HepG2 (cell line): ENCODE measurements around the gene ZNF316. TPM values are rescaled to one million over a fixed set of nuclear protein-coding genes. Genes with fewer than 3 reads are reported as not detected.

ENCODE experiments used
- CHD2 ChIP-seq: IDR thresholded peaks from 2 replicates; pipeline ENCODE4 v1.6.1; 2011; ENCODE audit warnings: low read depth, low read length, improper control_type of control experiment
- CREB3 ChIP-seq: sonication (generic); formaldehyde crosslinking; IDR thresholded peaks from 2 replicates; pipeline ENCODE4 v1.5.0; 2020; ENCODE audit warnings: missing genetic modification reagents
- IKZF4 ChIP-seq: sonication (generic); formaldehyde crosslinking; IDR thresholded peaks from 2 replicates; pipeline ENCODE4 v1.5.1; 2020; ENCODE audit warnings: borderline replicate concordance, mild to moderate bottlenecking, low read depth, missing genetic modification reagents; ENCODE audit errors: not compliant biosample characterization
- IRF9 ChIP-seq: sonication (generic); formaldehyde crosslinking; IDR thresholded peaks from 2 replicates; pipeline ENCODE4 v1.8.0; 2022; ENCODE audit warnings: missing genetic modification reagents, mild to moderate bottlenecking, borderline replicate concordance
- KDM5B ChIP-seq: sonication (generic); formaldehyde crosslinking; IDR thresholded peaks from 2 replicates; pipeline ENCODE4 v1.4.0; 2020; ENCODE audit warnings: missing genetic modification reagents, mild to moderate bottlenecking, borderline replicate concordance
- MLLT10 ChIP-seq: sonication (generic); formaldehyde crosslinking; IDR thresholded peaks from 2 replicates; pipeline ENCODE4 v1.4.0; 2020; ENCODE audit warnings: missing genetic modification reagents
- MTA3 ChIP-seq: sonication (generic); formaldehyde crosslinking; IDR thresholded peaks from 2 replicates; pipeline ENCODE4 v1.4.0; 2020; ENCODE audit warnings: missing genetic modification reagents
- RARA ChIP-seq: IDR thresholded peaks from 2 replicates; pipeline ENCODE4 v1.6.1; 2016; ENCODE audit warnings: missing genetic modification reagents, missing compliant biosample characterization
- ZC3H13 ChIP-seq: sonication (generic); formaldehyde crosslinking; IDR thresholded peaks from 2 replicates; pipeline ENCODE4 v1.8.1; 2023; ENCODE audit warnings: mild to moderate bottlenecking, missing genetic modification reagents, moderate library complexity
- ZMAT5 ChIP-seq: sonication (generic); formaldehyde crosslinking; IDR thresholded peaks from 2 replicates; pipeline ENCODE4 v1.5.0; 2020; ENCODE audit warnings: mild to moderate bottlenecking, low read depth, missing genetic modification reagents, borderline replicate concordance
- ZNF282 ChIP-seq: fragments of 450-650 bp; IDR thresholded peaks from 2 replicates; pipeline ENCODE4 v1.6.1; 2018; ENCODE audit not compliant: partially characterized antibody
- ZNF350 ChIP-seq: sonication (generic); formaldehyde crosslinking; IDR thresholded peaks from 2 replicates; pipeline ENCODE4 v1.4.0; 2020; ENCODE audit warnings: mild to moderate bottlenecking, low read depth, missing genetic modification reagents, borderline replicate concordance
- ZSCAN31 ChIP-seq: sonication (generic); formaldehyde crosslinking; IDR thresholded peaks from 2 replicates; pipeline ENCODE4 v1.5.0; 2020; ENCODE audit warnings: low read depth, mild to moderate bottlenecking, missing genetic modification reagents
- polyA plus RNA-seq, 8 experiments: library from polyadenylated mRNA; depleted of rRNA in 3 of 8; stranded (reverse) in 7 of 8; unstranded in 1 of 8; fragments of >200 nt; fragmentation: Illumina TruSeq in 4 of 8; extraction: Trizol in 4 of 8; gene quantifications; 2 replicates each; pipeline versions ENCODE4 v1.2.1 to v1.2.3, GENCODE V29; 2011 to 2016; ENCODE audit warnings: low read depth in 4 of 8, missing spikeins in 1 of 8, mixed read lengths in 1 of 8; ENCODE audit not compliant: insufficient read depth in 1 of 8
- total RNA-seq, 5 experiments: library from RNA; depleted of rRNA; stranded (reverse); fragments of >200 nt; fragmentation: Illumina TruSeq; extraction: Trizol; gene quantifications; 2 replicates each; pipeline ENCODE4 v1.2.3, GENCODE V29; 2016; ENCODE audit warnings: low read depth in 1 of 5
- TF ChIP-seq, protein P1 (sequence below): sonication (generic); formaldehyde crosslinking; IDR thresholded peaks from 2 replicates; pipeline ENCODE4 v1.5.1; 2020; ENCODE audit warnings: mild to moderate bottlenecking, missing genetic modification reagents, borderline replicate concordance
- TF ChIP-seq, protein P2 (sequence below): sonication (generic); formaldehyde crosslinking; IDR thresholded peaks from 2 replicates; pipeline ENCODE4 v1.5.1; 2020; ENCODE audit warnings: missing genetic modification reagents, mild to moderate bottlenecking, borderline replicate concordance

Gene ZNF316
- total and polyA plus RNA-seq, 2 of the 13 experiments (the other 11 are each of a cell fraction or from before 2014, with no cell fraction given) = 4.3 to 9.9 TPM

DNA sequence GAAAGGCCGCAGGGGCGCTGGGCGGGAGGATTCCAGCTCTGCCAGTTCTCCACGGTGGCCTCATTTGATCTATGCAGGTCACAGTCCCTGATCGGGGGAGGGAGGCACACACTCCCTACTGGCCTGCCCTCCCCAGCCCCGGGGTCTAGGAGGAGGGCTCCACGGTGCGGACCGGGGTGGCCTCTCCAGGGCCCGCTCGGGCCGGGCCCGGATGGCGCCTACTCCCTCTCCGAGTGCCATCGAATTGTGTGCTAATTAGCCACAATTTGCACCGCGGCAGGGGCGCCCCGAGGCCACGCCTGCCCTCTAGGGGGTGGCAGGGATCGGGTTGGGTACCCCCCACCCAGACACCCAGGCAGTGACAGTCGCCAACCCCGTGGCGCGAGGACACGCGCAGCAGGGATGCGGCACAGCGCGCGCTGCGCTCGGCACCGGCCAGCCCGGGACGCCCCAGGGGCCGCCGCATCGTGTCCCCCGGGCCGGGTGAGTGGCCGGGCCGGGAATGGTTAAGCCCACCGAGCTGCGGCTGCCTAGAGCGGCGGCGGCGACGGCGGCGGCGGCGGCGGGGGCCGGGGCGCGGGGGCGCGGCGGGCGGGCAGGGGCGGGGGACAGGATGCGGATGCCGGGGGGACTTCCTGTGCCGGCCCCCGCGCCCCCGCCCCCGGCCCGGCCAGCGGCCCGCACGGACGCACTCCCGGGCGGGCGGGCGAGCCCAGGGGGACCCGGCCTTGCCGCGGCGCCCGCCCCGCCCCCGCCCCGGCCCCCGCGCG lies 22.0 kb upstream of the ZNF316 start, which contains the start of gene ZNF853 (continued):
- TF ChIP-seq, protein P1, sequence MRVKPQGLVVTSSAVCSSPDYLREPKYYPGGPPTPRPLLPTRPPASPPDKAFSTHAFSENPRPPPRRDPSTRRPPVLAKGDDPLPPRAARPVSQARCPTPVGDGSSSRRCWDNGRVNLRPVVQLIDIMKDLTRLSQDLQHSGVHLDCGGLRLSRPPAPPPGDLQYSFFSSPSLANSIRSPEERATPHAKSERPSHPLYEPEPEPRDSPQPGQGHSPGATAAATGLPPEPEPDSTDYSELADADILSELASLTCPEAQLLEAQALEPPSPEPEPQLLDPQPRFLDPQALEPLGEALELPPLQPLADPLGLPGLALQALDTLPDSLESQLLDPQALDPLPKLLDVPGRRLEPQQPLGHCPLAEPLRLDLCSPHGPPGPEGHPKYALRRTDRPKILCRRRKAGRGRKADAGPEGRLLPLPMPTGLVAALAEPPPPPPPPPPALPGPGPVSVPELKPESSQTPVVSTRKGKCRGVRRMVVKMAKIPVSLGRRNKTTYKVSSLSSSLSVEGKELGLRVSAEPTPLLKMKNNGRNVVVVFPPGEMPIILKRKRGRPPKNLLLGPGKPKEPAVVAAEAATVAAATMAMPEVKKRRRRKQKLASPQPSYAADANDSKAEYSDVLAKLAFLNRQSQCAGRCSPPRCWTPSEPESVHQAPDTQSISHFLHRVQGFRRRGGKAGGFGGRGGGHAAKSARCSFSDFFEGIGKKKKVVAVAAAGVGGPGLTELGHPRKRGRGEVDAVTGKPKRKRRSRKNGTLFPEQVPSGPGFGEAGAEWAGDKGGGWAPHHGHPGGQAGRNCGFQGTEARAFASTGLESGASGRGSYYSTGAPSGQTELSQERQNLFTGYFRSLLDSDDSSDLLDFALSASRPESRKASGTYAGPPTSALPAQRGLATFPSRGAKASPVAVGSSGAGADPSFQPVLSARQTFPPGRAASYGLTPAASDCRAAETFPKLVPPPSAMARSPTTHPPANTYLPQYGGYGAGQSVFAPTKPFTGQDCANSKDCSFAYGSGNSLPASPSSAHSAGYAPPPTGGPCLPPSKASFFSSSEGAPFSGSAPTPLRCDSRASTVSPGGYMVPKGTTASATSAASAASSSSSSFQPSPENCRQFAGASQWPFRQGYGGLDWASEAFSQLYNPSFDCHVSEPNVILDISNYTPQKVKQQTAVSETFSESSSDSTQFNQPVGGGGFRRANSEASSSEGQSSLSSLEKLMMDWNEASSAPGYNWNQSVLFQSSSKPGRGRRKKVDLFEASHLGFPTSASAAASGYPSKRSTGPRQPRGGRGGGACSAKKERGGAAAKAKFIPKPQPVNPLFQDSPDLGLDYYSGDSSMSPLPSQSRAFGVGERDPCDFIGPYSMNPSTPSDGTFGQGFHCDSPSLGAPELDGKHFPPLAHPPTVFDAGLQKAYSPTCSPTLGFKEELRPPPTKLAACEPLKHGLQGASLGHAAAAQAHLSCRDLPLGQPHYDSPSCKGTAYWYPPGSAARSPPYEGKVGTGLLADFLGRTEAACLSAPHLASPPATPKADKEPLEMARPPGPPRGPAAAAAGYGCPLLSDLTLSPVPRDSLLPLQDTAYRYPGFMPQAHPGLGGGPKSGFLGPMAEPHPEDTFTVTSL (CRISPR knock-in tag) = no peak
- TF ChIP-seq RARA (CRISPR knock-in tag) (no peak), CREB3 (CRISPR knock-in tag) (no peak), KDM5B (CRISPR knock-in tag) (peak; percentile 33; the same call in 1 of the 2 replicates), IKZF4 (CRISPR knock-in tag) (no peak), MTA3 (CRISPR knock-in tag) (no peak), IRF9 (no peak), ZNF282 (no peak), ZMAT5 (CRISPR knock-in tag) (no peak), ZSCAN31 (CRISPR knock-in tag) (peak; percentile 43; the same call in 1 of the 2 replicates), MLLT10 (no peak), ZNF350 (CRISPR knock-in tag) (0 out of 2 replicates have a peak, but pooled peaks have one; percentile 25), ZC3H13 (no peak), CHD2 (no peak)
- TF ChIP-seq, protein P2, sequence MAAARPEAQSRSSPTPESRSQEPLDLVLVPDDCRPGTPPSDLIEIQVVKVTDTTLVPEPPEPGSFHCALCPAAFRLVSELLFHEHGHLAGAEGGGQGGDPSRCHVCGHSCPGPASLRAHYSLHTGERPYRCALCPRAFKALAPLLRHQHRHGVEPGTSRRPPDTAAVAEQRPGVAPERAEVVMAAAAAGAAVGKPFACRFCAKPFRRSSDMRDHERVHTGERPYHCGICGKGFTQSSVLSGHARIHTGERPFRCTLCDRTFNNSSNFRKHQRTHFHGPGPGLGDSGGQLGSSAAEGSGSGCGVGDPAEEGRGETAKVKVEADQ = no peak
